D721Med (cell line): Measurements from ENCODE around the gene SLC12A8.

ENCODE experiments used
- DNase-seq: peaks from one replicate; pipeline ENCODE4 v3.0.0; 2011; ENCODE audit warnings: low spot score; ENCODE audit not compliant: insufficient read length
- FAIRE-seq: peaks from 2 replicates; lab custom pipeline; 2011; peaks lifted over from hg19 to GRCh38; lab: Jason Lieb, UNC
- CTCF ChIP-seq: IDR thresholded peaks from 2 replicates; pipeline ENCODE4 v1.5.1; 2012; ENCODE audit warnings: mild to moderate bottlenecking, control low read depth; ENCODE audit not compliant: insufficient read depth; ENCODE audit errors: missing control alignments

The SLC12A8 gene

DNA sequence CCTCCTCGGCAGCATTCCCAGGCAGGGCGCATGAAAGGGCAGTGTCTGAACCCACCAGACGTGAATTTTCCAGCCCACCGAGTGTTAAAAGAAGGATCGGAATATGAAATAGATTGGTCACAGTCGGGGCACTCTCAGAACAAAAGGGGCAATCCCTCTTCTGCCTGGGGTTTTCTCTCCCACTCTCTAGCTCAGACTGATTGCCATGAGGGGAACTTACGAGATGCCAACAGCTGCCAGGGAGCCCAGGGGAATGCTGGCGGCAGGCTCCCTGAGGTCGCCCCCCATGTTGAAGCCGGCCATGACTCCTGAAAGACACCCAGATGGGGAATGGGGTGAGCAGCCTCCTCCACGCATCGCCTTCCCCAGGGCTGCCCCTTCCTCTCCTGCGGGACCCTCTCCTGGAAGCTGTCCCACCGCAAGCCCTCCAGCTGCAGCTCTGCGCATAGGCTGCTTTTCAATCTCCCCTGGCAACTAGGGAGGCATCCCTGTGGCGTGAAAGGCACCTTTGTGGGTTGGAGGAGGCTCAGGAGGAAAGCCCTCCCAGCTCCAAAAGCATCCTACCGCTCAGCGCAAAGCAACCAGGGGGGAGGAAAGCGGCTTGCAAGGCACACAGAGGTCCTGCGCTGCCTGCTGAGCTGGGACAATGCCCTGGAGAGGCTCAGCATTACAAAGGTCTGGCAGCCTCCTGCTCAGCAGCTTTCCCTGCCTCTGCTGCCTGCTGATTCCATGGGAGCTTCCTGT is 92.0 kb downstream of the SLC12A8 start:
- no peak for FAIRE-seq
- TF ChIP-seq CTCF: no peak
- DNase-seq: no peak

DNA sequence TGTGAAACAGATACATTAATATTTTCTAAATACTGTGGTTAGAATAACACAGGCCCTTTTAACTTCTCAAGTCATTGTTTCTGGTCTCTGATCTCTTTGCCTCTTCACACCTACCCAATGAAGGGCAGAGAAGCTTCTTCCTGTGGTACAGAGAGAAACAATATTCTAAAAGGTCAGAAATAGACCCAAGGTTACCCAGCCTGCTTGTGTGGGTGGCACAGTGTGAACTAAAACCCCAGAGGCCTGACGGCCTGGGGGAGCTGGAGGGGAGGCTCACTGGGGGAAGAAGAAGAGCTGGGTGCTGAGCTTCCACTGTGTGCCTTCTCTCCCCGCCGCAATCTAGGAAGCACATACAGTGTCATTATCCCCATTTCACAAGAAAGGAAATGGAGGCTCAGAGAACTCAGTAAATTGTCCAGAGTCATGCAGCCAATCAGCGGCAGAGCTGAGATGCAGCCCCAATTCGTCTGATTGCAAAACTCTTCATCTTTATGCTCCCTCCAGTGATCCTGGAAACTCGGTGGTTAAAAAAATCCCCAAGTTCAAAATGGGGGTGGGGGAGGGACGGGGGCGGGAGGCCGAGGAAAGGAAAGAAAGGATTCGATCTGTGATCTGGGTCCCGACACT is 92.7 kb downstream of the SLC12A8 start:
- no peak for DNase-seq
- FAIRE-seq: no peak
- no peak for TF ChIP-seq CTCF

DNA sequence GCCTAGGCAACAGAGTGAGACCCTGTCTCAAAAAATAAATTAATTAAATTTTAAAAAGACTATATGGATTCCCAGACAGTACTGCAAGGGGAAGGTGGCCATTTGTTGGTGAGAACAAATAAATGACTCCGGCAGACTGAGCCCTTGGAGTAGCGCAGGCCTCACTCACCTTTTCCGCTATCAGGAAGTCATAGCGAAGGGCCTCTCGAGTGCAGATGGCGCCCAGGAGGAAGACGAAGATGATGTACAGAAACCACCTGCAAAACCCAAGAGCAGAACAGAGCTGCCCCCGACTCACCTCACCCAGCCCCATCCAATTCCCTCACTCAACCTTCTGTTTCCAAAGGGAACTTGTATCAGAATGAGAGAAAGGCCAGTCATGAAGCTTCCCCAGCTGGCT is 93.9 kb downstream of the SLC12A8 start:
- FAIRE-seq (no peak), DNase-seq (no peak)
- no peak for TF ChIP-seq CTCF

GRCh38 chr3:125117631-125118191 is 94.8 kb downstream of the SLC12A8 start:
- no peak for TF ChIP-seq CTCF
- DNase-seq: no peak
- FAIRE-seq: no peak

GRCh38 chr3:125116311-125117080 is 96.1 kb downstream of the SLC12A8 start:
- DNase-seq: no peak
- no peak for FAIRE-seq
- TF ChIP-seq CTCF: no peak

DNA sequence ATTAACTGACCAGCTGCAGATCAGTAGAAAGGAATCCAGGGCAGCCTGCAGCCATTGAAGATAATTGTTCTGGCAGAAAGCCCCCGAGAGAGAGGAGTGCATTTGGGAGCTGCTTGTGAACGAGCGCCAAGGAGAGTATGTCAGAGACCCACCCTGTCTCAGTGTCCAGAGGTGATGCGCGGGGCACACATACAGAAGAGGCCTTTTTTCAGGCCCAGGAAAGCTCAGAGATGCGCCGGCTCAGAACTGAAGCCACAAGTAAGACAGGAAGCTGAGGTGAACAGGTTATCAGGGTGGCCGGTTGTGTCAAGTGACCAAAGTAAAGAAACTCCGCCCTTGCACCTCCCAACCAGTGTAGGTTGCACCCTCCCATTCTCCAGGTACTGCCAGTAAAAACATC is 96.9 kb downstream of the SLC12A8 start:
- no peak for TF ChIP-seq CTCF
- DNase-seq (no peak), FAIRE-seq (no peak)
